LNCAP (cell line): ENCODE data around the gene FLYWCH2.

ENCODE experiments used
- TF ChIP-seq, protein P1 (sequence below): fragments of 450-650 bp; IDR thresholded peaks from 2 replicates; pipeline ENCODE4 v1.5.1; 2017; ENCODE audit warnings: mild to moderate bottlenecking

Gene FLYWCH2

GRCh38 chr16:2848933-2849725 lies 33.9 kb upstream of the FLYWCH2 start:
- TF ChIP-seq, protein P1, sequence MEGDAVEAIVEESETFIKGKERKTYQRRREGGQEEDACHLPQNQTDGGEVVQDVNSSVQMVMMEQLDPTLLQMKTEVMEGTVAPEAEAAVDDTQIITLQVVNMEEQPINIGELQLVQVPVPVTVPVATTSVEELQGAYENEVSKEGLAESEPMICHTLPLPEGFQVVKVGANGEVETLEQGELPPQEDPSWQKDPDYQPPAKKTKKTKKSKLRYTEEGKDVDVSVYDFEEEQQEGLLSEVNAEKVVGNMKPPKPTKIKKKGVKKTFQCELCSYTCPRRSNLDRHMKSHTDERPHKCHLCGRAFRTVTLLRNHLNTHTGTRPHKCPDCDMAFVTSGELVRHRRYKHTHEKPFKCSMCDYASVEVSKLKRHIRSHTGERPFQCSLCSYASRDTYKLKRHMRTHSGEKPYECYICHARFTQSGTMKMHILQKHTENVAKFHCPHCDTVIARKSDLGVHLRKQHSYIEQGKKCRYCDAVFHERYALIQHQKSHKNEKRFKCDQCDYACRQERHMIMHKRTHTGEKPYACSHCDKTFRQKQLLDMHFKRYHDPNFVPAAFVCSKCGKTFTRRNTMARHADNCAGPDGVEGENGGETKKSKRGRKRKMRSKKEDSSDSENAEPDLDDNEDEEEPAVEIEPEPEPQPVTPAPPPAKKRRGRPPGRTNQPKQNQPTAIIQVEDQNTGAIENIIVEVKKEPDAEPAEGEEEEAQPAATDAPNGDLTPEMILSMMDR: no peak

DNA sequence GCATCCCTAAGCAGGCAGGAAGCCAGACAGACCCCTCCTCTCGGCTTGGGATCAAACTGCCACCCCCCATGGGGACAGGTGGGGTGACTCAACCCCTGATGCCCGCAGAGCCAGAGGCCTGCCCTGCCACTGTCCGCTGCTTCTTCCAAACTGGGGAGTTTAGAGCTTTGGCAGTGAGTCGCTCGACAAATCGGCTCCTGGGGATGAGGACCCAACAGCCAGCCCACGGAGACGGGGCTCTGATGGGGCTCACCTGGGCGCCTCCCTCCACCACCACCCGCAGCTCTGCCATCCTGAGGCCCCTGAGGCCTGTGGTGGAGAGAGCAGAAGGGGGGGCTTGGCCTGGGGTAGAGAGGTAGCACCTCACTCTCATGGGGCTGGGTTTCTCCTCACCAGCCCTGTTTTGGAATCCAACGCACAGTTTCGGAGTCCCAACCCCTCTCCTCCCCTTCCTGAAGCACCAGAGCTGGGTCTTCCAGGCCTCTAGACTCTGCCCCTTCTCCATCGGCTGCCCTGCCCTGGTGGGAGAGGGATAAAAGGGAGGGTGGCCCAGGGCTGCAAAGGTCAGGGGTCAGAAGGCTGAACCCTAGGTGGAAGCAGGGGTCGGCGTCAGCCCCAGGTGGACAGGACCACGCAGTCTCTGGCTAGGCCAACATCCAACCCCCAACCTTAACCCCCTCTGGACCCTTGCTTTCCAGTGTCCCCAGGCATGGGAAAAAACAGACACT lies 30.8 kb upstream of the FLYWCH2 start:
- TF ChIP-seq, protein P1: no peak

DNA sequence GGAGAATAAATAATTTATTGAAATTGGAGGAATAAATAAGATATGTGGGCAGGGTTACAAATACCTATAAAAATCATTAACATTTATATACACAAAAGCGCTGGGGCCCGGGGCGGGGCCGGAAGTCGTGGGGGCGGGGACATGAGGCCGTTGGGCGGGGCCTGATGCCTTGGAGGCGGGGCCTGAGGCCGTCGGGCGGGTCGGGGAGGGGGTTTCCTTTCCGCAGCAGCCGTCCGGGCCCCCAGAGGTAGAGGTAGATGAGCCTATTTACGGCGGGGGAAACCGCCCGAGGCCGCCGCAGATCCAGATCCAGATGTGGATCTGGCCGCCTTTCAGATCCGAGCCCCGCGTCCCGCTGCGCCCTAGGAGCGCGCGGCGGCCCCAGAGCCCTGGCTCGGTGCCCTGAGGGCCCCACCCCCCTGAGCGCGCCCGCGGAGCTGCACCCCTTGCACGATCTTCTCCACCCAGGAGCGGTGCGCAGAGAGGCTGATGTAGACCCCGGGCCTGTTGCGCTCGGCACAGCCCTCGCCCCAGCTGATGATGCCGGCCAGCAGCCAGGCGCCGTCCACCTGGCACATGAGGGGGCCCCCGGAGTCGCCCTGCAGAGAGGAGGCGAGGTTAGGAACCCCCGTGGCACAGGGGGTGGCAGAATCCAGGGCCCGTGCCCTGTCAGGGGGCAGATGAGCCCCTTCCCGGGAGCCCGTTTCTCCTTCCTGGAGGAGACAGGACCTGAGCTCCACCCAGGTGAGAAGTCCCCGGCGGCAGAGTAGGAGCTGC lies 30.1 kb upstream of the FLYWCH2 start:
- TF ChIP-seq, protein P1: no peak

DNA sequence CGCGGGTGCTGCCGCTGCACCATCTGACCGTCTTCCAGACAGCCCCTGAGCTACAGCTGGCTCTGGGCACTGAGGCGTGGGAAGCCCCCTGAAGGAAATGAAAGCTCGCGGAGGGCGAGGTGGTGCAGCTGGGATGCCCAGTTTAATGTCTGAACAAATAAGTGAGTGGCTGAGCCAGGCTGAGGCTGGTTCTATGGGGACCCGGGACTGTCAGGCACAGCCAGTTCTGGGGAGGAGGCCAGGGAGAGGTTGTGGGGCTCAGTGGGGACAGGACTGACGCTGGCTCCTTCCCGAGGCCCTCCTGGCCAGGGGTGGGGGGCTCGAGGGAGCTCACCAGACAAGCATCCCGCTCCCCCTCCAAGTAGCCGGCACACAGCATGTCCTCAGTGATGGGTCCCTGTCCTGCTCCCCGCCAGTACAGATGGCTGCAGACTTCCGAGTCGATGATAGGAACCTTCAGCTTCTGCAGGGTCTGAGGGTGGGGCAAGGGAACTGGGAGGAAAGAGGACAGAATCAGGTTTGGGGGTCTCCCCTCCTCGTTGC lies 29.4 kb upstream of the FLYWCH2 start:
- TF ChIP-seq, protein P1: no peak

- TF ChIP-seq, protein P1: peak; percentile 64
Measured at GRCh38 chr16:2854700-2855309, 28.2 kb upstream of the FLYWCH2 start.

- TF ChIP-seq, protein P1: no peak
Measured at GRCh38 chr16:2855536-2855935, 27.5 kb upstream of the FLYWCH2 start.

GRCh38 chr16:2856061-2856670 lies 26.8 kb upstream of the FLYWCH2 start:
- TF ChIP-seq, protein P1: no peak
